ENCODE results near the gene TRAPPC3L.

DNA sequence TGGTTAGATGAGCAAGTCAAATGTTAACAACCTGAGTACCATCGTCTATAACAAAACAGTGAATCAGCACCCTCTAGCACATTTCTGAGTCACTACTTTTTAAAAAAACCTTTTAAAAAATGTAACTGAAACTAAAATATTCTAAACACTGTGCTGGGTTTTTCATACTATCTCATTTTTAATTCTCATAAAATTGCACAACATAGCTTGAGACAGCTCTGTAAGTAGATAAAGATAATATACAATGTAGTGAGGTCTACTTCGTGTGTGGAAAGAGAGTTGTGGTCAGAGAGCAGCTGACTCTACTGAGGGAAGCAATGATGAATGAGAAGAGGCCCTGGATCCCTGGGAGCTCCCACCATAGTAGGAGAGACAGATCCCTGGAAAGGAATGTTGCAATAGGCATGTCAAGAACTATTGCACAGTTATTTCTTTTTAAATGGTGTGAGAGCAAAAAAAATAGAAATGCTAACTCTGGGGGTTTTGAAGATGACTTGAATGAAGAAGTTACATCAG is 97.9 kb downstream of the TRAPPC3L start:
- TF ChIP-seq, protein P1, sequence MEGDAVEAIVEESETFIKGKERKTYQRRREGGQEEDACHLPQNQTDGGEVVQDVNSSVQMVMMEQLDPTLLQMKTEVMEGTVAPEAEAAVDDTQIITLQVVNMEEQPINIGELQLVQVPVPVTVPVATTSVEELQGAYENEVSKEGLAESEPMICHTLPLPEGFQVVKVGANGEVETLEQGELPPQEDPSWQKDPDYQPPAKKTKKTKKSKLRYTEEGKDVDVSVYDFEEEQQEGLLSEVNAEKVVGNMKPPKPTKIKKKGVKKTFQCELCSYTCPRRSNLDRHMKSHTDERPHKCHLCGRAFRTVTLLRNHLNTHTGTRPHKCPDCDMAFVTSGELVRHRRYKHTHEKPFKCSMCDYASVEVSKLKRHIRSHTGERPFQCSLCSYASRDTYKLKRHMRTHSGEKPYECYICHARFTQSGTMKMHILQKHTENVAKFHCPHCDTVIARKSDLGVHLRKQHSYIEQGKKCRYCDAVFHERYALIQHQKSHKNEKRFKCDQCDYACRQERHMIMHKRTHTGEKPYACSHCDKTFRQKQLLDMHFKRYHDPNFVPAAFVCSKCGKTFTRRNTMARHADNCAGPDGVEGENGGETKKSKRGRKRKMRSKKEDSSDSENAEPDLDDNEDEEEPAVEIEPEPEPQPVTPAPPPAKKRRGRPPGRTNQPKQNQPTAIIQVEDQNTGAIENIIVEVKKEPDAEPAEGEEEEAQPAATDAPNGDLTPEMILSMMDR (conservative IDR thresholded peaks at IDR 0.05): no peak
- TF ChIP-seq ZFX (IDR thresholded peaks at IDR 0.05): no peak
